Sigmoid colon (tissue), 7 donors: ENCODE measurements around the gene HLA-DOB. TPM values are rescaled to one million over a fixed set of nuclear protein-coding genes. Genes with fewer than 3 reads are reported as not detected.
"Not testable (repeated sequence)": the region's sequence is repeated elsewhere in the genome, so short reads cannot be mapped to it uniquely, and the experiment has no call there.

Experiments used
- DNase-seq: peaks from one replicate; pipeline ENCODE4 v3.0.0-alpha.2; 2019
- H3K27ac ChIP-seq, 4 donors: fragments of 200-600 bp; sonication (generic); one replicate each; pipeline ENCODE4 v1.5.1; 2016 to 2019; ENCODE audit warnings: mild to moderate bottlenecking in 1 of 4
- H3K27me3 ChIP-seq, 3 donors: fragments of 200-600 bp; sonication (generic); one replicate each; pipeline ENCODE4 v1.5.1; 2019; ENCODE audit warnings: mild to moderate bottlenecking in 1 of 3
- H3K36me3 ChIP-seq, 4 donors: fragments of 200-600 bp; sonication (generic); one replicate each; pipeline ENCODE4 v1.5.1; 2016 to 2019
- H3K4me1 ChIP-seq, 4 donors: fragments of 200-600 bp; sonication (generic); one replicate each; pipeline ENCODE4 v1.5.1; 2017 to 2019
- H3K4me3 ChIP-seq, 4 donors: fragments of 200-600 bp; sonication (generic); one replicate each; pipeline ENCODE4 v1.5.1; 2017 to 2019; ENCODE audit warnings: mild to moderate bottlenecking in 2 of 4, moderate library complexity in 1 of 4
- H3K9me3 ChIP-seq, 4 donors: fragments of 200-600 bp in 3 of 4; sonication (generic) in 3 of 4; one replicate each; pipeline versions ENCODE4 v1.5.1 to v1.6.1; 2013 to 2019
- CTCF ChIP-seq, 4 experiments: fragments of 450-650 bp in 3 of 4; fragments of 200-600 bp in 1 of 4; IDR thresholded peaks; one replicate each; pipeline ENCODE4 v1.5.1; 2016 to 2019; ENCODE audit warnings: antibody characterized with exemption in 4 of 4, mild to moderate bottlenecking in 3 of 4, moderate library complexity in 2 of 4
- EP300 ChIP-seq, 4 donors: sonication (generic); formaldehyde crosslinking; IDR thresholded peaks; one replicate each; pipeline ENCODE4 v1.6.1; 2017; ENCODE audit warnings: antibody characterized with exemption in 4 of 4
- POLR2A ChIP-seq, 2 donors: fragments of 450-650 bp; IDR thresholded peaks; one replicate each; pipeline ENCODE4 v1.6.1; 2016; ENCODE audit warnings: antibody characterized with exemption in 2 of 2, mild to moderate bottlenecking in 2 of 2, moderate library complexity in 2 of 2
- POLR2AphosphoS5 ChIP-seq, 4 donors: sonication (generic); formaldehyde crosslinking; IDR thresholded peaks; one replicate each; pipeline ENCODE4 v1.6.1; 2017; ENCODE audit warnings: antibody characterized with exemption in 4 of 4
- WGBS, 2 donors: extraction: QIAGEN DNeasy Blood & Tissue Kit; methylation state at CpG; one replicate each; pipeline ENCODE4 v1.1.7; 2013; 5-methylcytosine and 5-hydroxymethylcytosine counted together
- intact Hi-C: fragments of 100-400 bp; cut with DNase I; formaldehyde crosslinking; loops from one replicate; pipeline ENCODE4 v1.15.1; 2023
- polyA plus RNA-seq, 3 donors: library from polyadenylated mRNA; stranded (reverse); fragments of 200-250 nt; gene quantifications; one replicate each; pipeline ENCODE4 v1.2.3, GENCODE V29; 2013
- total RNA-seq, 4 donors: library from RNA; depleted of rRNA; stranded (reverse); fragments of >200 nt; gene quantifications; one replicate each; pipeline ENCODE4 v1.1.0, GENCODE V29; 2016
- donor health status: healthy with polysubstance abuse.
- donor health status: Bipolar disorder and iron deficiency.
- donor health status: healthy.

Gene HLA-DOB
- total and polyA plus RNA-seq, 7 donors = 0.68 to 31.8 (median 1.6) TPM; not detected in 2

- intact Hi-C loops = no loop called here
- no peaks in the 10 kb centered on the region for H3K4me1 ChIP-seq
- H3K9me3 ChIP-seq = no peaks in the 10 kb centered on the region
- TF ChIP-seq EP300 (IDR thresholded peaks at IDR 0.05) = no peak
- TF ChIP-seq CTCF (IDR thresholded peaks at IDR 0.05) = no peak
- no peak for TF ChIP-seq POLR2A (IDR thresholded peaks at IDR 0.05)
- TF ChIP-seq POLR2AphosphoS5 (IDR thresholded peaks at IDR 0.05) = no peak
- H3K27ac ChIP-seq = no peak overlapping the region
- no peaks in the 10 kb centered on the region for H3K36me3 ChIP-seq
- DNase-seq = no peak
- no peaks in the 10 kb centered on the region for H3K27me3 ChIP-seq
- 65 to 90% methylated on average over 2 of the region's 2 CpGs for WGBS, 2 donors
- H3K4me3 ChIP-seq = no peak overlapping the region
These were observed 2.7 kb downstream of the HLA-DOB start for GRCh38 chr6:32814145-32814544.

GRCh38 chr6:32809171-32809570 is 7.6 kb downstream of the HLA-DOB start:
- intact Hi-C loops = loop anchor here (10.0 kb wide), 1 partner anchor 564 kb away; no protein-coding TSS in a partner anchor
- no peak overlapping the region for H3K27ac ChIP-seq
- no peak for DNase-seq
- H3K4me3 ChIP-seq = no peak overlapping the region
- no peaks in the 10 kb centered on the region for H3K36me3 ChIP-seq
- H3K9me3 ChIP-seq = no peaks in the 10 kb centered on the region
- TF ChIP-seq EP300 (IDR thresholded peaks at IDR 0.05) = no peak
- TF ChIP-seq POLR2AphosphoS5 (IDR thresholded peaks at IDR 0.05) = no peak
- no peak for TF ChIP-seq POLR2A (IDR thresholded peaks at IDR 0.05)
- no peak for TF ChIP-seq CTCF (IDR thresholded peaks at IDR 0.05)
- H3K27me3 ChIP-seq = peaks cover 0 to 18% (median 0%) of the 10 kb centered on the region in 3 donors
- 44 to 49% methylated on average over 1 of the region's 1 CpG for WGBS, 2 donors
- H3K4me1 ChIP-seq = no peaks in the 10 kb centered on the region

- no peaks in the 10 kb centered on the region for H3K4me1 ChIP-seq
- no peak overlapping the region for H3K27ac ChIP-seq
- DNase-seq = no peak
- H3K27me3 ChIP-seq = peaks cover 0 to 18% (median 0%) of the 10 kb centered on the region in 3 donors
- intact Hi-C loops = loop anchor here (10.0 kb wide), 1 partner anchor 562 kb away; no protein-coding TSS in a partner anchor
- TF ChIP-seq CTCF (IDR thresholded peaks at IDR 0.05) (no peak), POLR2AphosphoS5 (IDR thresholded peaks at IDR 0.05) (no peak), POLR2A (IDR thresholded peaks at IDR 0.05) (no peak), EP300 (IDR thresholded peaks at IDR 0.05) (no peak)
- WGBS, 2 donors = 81 to 89% methylated on average over 5 of the region's 5 CpGs
- no peaks in the 10 kb centered on the region for H3K9me3 ChIP-seq
- H3K36me3 ChIP-seq = no peaks in the 10 kb centered on the region
- no peak overlapping the region for H3K4me3 ChIP-seq
These were observed 9.7 kb downstream of the HLA-DOB start for GRCh38 chr6:32807020-32807580.

- not testable (repeated sequence) for H3K4me3 ChIP-seq, H3K36me3 ChIP-seq, H3K4me1 ChIP-seq, DNase-seq, H3K27ac ChIP-seq, H3K9me3 ChIP-seq
- intact Hi-C loops = loop anchor here (10.0 kb wide), 1 partner anchor 561 kb away; no protein-coding TSS in a partner anchor
- H3K27me3 ChIP-seq = peaks cover 0 to 33% (median 0%) of the 10 kb centered on the region in 3 donors
These were observed 11.4 kb downstream of the HLA-DOB start for GRCh38 chr6:32805404-32805803.

- Histone ChIP-seq H3K36me3 (no peaks in the 10 kb centered on the region), H3K27ac (no peak overlapping the region), H3K9me3 (peaks cover 0 to 6% (median 0%) of the 10 kb centered on the region in 4 donors), H3K4me3 (no peak overlapping the region), H3K4me1 (no peaks in the 10 kb centered on the region), H3K27me3 (peaks cover 0 to 49% (median 0%) of the 10 kb centered on the region in 3 donors)
- WGBS, 2 donors = 69 to 72% methylated on average over 2 of the region's 2 CpGs
- no peak for DNase-seq
- TF ChIP-seq POLR2A (IDR thresholded peaks at IDR 0.05) (no peak), CTCF (IDR thresholded peaks at IDR 0.05) (no peak), POLR2AphosphoS5 (IDR thresholded peaks at IDR 0.05) (no peak)
- intact Hi-C loops = loop anchor here (10.0 kb wide), 1 partner anchor 559 kb away; no protein-coding TSS in a partner anchor
These were observed 13.4 kb downstream of the HLA-DOB start for GRCh38 chr6:32803416-32803815.
